ENCODE data around the gene SP1.

GRCh38 chr12:53463802-53464560 is 84.0 kb downstream of the SP1 start:
- TF ChIP-seq CTCF (IDR thresholded peaks at IDR 0.05), result no peak
- no peak for TF ChIP-seq EZH2 (IDR thresholded peaks at IDR 0.05; ENCODE audit: borderline replicate concordance, insufficient read depth, low read depth, low read length, poor library complexity, severe bottlenecking)
